Stimulated activated CD8-positive, alpha-beta memory T cell treated with anti-CD3 and anti-CD28 coated beads, Interleukin-2, amount 100 ng/mL, for 1 hour (primary cell): ENCODE results near the gene ZDHHC7.
"Not testable (repeated sequence)": the region's sequence is repeated elsewhere in the genome, so short reads cannot be mapped to it uniquely, and the experiment has no call there.

Source experiments
- DNase-seq, 2 donors: peaks; one replicate each; pipeline ENCODE4 v3.0.0-alpha.2; 2020; ENCODE audit warnings: low read depth in 2 of 2

The ZDHHC7 gene, protein sequence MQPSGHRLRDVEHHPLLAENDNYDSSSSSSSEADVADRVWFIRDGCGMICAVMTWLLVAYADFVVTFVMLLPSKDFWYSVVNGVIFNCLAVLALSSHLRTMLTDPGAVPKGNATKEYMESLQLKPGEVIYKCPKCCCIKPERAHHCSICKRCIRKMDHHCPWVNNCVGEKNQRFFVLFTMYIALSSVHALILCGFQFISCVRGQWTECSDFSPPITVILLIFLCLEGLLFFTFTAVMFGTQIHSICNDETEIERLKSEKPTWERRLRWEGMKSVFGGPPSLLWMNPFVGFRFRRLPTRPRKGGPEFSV

DNA sequence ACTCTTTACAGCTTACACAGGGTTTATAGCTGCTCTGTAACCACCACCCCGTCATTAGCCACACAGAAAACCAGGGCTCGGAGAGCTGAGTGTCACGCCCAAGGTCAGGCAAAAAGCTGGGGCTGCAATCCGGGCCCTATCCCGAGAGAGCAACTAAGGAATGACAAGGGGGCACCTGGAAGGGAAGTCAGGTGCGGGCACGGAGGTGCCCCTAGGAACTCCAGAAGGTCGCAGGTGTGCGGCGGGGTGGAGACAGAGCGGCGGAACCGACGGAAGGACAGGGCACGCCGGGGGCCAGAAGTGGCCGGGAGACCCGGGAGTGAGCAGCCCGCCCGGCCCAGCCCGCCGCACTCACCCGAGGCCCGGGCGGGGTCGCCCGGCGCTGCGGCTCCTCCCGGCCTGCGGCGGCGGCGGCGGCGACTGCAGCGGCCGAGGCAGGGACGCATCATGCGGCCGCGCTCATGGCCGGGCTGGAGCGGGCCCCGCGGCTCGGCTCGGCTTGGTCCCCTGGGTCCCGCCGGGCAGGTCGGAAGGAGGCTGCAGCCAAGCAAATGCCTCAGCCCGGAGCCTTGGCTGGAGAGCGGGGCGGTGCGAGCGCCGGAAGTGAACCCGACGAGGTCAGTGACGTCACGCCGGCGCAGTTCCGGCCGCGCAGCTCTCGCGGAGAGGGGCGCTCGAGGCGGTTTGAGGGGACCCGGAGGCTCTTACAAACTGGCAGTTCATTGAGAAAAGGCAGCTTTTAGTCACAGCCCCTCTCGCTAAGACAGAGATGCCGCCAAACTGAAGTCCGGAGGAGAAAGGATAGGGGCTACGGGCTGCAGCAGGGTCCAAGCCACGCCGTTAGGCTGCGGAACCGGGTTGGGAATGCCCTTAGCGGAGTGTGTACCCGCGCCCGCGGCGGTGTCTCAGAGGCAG, at the start of gene ZDHHC7:
ZDHHC7 (minus strand) TSS at position 605 of the 915 bp plus-strand sequence. CDS start 20,917 bp downstream, outside the sequence.
- DNase-seq: peak; percentile 79 to 81

DNA sequence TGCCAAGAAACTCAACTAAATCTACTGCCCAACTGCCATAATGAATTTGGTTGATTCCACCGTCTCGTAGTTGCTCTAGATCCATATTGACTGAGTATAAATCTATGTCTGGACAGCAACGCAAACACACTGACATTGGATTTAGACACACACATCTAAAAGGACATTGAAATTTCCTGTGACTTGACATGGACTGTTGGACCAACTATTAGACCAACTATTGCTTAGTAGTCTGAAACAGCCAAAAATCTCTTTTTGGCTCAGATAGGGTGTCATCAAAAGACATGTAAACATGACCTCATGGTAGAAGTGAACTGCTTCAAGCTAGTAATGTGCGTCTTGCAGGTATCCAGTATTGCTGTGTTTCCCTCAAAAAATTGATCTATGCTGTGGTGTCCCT, 47.6 kb upstream of the ZDHHC7 start:
- DNase-seq: no peak

DNA sequence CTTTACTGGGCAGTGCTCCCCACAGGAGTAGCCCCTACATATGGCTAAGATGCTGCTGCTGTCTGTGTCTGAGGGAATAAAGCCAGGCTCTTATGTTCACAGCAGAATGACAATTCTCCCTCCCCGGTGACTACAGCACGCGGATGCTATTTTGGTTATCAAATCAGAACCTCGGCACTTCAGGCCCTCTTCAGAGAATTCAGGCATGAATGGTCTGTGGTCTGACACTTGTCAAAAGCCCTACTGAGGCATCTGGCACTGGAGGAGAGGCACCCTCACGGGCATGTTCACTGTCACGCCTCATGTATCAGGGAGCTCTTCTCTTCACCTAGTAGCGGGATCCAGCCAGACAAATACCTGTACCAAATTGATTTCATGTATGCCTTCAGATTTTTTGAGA, 46.6 kb upstream of the ZDHHC7 start:
- no peak for DNase-seq

DNA sequence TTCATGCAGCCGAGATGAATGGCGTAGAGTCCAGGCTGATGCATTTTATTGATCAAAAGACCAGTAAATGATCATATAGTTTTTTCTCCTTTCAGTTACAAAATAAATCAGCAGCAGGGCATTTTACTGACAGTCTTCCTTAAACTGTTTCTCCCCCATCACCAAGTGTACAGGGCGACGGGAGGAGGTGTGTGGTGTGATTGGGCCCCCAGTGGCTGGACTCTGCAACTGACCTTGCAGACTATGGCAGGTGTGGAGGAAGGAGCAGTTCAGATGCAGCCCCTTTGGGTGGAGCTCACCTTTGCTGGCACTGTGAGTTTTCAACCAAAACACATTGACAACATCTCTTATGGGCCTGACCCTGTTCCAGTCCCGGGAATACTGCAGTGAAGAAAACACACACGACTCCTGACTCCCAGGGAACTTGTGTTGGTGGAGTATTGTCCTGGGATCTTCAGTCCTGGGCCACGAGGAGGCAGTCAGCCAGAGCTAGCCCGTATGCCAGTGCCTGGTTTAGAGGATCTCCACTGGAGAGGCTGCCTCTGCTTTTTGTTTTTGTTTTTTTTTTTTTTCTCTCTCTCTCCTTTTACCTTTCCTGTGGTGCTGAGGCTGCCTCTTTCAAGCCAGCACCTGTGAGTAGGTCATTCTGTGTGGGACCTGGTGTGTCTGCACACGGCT, 46.0 kb upstream of the ZDHHC7 start:
- DNase-seq: no peak

DNA sequence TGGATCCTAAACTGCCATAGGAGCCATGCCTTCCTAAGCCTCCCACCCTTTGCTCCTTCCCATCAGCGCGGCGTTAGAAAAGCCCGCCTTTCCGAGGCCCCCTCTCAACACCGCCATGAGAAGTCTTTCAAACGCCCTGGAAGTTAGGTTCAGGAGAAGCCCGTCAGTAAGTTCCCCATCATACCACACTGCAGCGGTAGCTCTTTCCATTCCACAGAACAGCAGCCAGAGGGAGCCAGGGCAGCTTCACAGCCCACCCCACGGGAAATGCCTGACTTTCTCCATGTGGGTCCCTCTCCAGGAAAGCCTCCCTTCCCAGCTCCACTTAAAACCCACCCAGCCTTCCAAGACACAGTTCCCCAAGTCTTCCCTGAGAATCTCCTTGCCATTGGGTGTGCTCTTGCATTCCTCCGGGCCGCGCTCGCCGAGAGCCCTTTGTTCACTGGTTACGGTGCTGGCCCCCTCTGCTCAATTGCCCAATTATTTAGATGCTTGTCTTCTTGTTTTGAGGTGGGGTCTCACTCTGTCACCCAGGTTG, 44.9 kb upstream of the ZDHHC7 start:
- no peak for DNase-seq

DNA sequence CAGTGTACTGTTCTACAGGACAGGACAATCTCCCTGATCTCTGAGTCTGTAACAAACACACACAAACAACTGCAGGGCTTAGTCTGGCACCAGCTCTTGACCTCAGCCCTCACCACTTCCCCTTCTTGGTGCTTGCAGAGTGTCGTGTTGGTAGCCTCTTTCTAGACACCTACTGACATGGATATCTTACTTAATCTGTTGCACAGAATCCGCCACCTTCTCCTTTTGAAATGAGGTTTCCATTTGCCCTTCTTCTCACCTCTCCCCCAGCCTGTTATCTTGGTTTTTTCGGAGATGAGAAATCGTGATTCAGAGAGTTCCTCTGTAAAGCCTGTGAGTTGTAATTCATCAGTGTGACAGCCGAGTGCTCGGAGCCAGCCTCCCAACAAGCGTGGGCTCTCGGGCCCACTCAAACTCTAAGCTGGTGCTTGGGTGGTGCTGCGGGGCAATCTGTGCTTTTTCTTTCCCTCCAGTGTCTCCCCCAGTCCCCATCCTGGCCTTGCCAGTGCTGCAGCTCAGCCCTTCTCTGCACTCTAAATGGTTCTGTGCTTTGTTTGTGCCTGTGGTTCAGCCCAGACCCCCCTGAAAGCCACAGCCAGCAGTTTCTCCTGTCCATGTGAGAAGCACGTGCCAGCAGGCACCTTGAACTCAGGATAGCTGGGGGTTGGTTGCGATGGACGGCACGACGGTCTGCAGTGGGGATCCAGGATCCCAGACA, 44.3 kb upstream of the ZDHHC7 start:
- DNase-seq: peak; percentile 44 to 45

DNA sequence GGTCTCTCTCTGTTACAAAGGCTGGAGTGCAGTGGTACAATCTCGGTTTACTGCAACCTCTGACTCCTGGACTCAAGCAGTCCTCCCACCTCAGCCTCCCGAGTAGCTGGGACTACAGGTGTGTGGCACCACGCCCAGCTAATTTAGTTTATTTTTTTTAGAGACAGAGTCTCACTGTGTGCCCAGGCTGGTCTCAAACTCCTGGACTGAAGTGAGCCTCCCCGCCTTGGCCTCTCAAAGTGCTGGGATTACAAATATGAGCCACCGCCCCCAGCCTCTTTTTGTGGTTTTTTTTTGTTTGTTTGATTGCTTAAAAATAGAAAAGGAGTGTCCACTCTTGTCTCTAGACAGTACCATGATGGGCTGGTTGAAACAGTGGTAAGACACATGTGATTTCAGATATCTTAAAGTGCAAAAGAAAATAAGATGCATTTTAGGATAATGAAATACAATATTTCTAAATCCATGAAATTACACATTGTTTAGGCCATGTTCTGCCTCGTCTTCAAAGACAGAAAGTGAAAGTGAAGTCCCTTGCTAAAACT, 43.7 kb upstream of the ZDHHC7 start:
- no peak for DNase-seq

DNA sequence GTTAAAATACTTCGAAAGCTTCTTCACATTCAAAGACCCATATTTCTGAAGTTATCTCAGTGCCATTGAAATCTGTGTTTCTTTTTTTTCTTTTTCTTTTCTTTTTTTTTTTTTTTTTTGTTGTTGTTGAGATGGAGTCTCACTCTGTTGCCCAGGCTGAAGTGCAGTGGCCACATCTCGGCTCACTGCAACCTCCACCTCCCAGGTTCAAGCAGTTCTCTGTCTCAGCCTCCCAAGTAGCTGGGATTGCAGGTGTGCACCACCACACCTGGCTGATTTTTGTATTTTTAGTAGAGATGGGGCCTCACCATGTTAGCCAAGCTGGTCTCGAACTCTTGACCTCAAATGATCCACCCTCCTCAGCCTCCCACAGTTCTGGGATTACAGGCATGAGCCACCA, 43.0 kb upstream of the ZDHHC7 start:
- not testable (repeated sequence) for DNase-seq

DNA sequence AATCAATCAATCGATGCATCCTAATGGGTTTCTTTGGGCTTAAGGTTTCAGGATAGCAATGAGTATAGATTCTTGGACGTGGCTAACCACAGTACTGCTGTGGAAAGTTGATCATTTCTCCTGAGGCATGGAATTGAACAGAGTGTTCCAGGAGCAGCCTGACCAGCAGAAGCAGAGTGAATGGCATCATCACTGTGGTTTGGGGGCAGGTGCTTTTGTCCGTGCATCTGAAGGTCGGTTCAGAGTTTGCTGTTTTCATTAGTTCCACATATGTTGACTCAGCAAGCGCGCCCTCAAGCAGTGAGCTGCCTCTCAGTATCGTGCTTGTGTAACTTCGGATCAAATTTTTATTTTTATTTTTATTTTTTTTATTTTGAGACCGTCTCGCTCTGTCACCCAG, 41.2 kb upstream of the ZDHHC7 start:
- no peak for DNase-seq

DNA sequence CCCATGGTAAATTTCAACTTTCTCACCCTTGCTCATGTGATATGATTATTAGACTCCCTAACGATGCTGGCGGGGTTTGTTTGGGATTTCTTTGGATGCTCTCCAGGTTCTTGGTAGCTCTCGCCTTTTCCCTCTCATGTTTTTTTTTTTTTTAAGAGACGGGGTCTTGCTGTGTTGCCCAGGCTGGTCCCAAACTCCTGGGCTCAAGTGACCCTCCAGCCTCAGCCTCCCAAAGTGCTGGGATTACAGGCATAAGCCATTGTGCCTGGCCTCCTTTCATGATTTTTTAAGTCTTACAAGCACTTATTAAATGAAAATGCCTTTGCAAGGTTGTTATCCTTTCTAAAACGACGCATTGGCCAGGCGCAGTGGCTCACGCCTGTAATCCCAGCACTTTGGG, 40.3 kb upstream of the ZDHHC7 start:
- DNase-seq: no peak

DNA sequence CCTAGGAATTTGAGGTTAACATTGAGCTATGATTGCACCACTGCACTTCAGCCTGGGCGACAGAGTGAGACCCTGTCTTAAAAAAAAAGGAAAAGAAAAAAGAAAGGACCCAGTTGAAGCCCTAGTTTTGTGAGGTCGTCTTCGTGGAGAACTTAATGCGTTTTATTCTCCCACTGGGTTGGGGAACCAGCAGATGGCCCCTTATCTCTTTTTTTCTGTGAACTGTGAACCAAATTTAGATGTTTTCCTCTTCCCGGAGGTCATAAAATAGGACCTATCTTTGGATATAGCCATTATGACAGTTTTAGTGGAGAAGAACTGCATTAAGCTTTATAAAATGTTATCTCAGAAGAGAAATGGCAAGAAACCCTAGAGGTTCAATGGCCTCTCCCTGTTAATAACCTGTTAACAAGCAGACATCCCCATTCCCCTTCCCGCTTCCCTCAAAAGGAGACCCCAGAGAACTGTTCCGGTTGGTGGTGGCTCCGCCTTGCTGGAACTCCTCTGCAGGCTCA, 39.8 kb upstream of the ZDHHC7 start:
- no peak for DNase-seq

DNA sequence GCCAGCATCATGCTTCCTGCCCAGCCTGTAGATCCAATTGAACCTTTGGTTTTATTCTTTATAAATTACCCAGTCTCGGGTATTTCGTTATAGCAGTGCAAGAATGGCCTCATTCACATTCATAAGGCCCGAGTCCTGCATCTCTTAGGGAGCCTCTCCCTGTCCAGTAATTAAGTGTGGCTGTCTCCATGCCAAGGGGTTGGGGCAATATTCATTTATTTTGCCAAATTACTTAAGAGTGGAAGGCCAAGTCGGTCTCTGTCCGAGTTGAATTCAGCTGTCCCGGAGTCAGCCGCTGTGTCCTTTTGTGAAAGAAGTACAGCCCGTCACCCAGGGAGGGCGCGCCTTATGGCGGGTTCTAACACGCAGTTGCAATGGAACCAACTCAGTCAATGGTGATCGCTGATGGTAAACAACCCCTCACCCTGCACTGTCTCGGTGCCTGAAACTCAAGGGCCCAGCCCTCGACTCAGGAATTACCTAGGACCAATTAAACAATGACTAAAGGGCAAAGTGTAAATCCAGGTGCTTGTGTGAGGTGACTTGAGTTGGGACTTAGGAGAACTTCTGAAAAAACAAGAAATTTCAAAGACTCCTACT, 38.5 kb upstream of the ZDHHC7 start:
- DNase-seq: no peak

DNA sequence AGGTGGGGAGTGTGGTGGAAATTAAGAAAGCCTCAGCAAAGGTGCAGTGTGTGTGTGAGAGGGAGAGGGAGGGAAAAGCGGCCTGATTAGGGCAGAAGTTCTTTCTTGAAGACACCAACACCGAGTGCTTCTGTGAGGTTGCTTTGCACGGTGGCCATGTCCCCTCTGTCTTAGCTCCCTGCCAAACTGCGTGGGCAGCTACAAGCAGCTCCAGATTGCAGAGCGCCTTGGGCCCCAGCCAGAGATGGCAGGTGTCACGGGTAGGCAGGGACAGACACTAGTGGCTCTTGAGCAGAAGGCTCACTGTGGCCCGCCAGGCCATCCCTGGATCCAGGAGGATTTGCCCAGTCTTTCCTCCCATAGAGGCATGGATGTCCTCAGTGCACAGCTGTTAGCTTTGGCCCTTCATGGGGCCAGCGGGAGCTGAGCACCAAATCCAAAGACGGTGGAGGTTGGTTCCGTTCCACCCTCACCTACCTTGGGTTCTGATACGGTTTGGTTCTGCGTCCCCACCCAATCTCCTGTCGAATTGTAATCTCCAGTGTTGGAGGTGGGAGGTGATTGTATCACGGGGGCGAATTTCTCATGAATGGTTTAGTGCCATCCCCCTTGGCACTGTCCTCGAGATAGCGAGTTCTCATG, 37.7 kb upstream of the ZDHHC7 start:
- no peak for DNase-seq

DNA sequence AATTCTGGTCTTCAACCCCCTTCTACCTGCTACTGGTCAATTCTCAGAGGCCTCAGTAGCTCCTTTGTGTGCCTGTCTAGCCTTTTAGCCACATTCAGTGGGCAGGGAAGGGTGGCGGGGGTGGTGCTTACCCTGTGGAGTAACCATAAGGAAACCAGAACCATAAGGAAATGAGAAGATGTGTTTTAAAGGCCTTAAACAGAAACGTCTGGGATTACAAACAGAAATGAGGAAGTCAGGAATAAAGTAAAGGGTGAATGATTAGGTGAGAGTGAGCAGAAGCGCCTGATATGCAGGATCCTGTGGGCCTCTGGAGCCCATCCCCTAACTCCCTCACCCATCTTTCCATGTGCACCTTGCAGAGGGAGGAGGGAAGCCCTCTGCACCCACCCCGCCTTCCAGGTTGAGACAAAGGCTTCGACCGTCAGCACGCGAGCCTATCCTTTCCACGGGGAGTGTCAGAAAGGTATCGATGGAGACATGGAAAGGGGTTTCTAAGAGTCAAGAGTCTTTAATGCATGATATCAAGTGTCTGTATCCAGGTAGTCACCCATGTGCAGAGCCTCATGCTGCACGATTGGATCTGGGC, 36.6 kb upstream of the ZDHHC7 start:
- no peak for DNase-seq

DNA sequence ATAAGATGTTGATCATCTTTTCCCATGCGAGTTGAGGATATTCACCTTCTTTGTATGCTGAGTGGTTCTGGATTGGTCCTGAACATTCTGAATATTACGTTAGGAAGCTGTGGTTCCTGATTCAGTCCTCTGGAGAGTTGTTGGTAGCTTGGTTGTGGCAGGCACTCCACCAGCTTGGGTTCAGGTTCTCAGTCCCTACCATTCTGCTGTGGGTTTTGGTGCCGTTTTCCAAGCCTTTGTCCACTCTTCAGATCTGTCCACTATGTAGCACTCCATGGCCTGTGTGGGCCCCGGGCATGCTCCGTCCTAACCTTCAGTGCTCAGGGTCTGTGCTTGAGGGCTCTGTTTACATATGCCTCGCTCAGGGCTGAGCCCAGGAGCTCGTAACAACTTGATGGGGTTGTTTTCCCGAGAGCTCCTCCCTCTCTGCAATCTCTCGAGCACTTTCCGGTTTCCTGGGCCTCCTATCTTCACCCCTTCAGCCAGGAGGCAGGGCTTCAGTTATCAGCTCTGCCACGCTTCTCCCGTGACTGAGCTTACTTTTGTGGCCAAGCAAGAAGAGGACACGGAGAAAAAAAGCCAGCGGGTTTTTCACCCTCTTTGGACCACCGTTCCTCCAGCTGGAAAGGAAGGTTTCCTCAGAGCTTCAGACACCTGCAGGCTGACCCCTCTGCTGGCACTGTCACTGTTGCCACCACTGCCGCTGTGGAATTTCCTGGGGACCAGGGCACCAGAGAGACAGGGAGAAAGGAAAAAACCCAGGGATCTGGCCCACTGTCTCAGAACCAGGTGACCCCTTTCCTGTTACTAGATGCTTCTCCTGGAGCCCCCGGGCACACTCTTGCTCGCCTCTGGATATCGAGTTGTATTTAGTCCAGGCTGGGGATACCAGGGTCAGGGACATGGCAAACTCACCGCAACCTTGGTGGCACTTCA, 35.9 kb upstream of the ZDHHC7 start:
- DNase-seq: no peak

DNA sequence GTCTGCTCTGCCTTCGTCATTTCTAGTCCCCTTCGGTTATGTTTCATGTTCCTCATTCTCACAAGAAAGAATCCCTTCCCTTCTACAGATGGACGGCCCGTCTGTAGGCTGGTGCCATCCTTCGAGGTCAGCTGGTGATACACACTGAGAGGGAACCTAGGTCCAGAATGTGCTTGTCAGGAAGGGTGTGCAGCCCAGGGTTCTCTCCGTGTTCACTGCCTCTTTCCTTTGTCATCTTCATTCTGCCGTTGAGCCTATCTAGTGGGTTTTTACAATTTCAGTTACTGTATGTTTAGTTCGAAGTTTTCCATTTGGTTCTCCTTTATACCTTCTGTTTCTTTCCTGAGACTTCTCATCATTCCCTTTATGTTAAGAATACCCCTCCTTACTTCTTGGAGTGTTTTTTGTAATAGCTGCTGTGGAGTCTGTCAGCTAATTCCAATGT, 35.2 kb upstream of the ZDHHC7 start:
- no peak for DNase-seq

DNA sequence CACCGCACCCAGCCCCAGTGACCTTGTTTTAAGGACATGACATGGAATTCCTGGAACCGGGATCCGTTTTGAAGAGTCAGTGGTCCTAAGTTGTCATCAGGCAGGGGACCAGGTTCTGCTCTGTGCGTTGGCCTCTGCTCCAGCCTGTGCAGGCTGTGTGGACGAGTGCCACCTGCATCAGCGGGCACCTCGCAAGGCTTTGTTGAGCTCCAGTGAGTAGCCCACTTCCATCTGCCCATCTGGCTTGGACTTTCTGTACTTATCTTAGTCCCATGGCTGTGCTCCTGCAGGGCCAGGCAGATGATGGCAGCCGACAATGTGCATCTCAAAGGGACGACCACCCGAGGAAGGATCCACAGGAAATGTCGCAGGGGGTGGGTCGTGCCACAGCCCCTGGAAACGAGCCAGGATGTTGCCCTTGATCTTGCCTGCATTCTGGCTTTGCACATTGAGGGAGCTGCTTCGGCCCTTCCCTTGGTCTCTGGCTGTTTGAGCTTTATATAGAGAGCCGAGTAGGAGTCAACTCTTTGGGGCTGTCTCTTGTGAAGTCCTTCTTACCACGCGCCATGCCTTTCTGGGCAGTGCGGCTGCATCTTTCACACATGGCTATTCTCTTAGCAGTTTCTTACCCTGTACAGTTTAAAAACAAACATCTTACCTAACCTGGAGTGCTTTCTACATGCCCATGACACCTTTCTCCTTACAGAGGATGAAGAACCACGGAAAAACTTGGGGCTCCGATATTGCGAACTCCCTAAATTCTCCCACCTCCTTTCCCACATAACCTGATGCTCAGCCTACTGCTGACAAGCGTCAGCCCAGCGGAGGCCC, 34.5 kb upstream of the ZDHHC7 start:
- DNase-seq: no peak

DNA sequence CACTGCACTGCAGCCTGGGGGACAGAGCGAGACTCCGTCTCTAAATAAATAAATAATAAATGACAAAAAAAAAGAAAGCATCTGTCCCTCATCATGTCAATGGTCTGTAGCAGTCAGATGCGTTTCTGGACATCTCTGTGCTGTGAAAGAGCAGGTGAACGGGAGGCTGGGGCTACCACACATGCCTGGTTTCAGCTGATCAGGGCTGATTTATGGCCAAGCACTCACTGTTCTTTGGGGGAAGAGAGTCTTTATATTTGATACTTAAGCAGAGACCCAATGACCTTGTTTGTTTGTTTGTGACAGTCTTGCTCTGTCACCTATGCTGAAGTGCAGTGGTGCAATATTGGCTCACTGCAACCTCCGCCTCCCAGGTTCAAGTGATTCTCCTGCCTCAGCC, 33.7 kb upstream of the ZDHHC7 start:
- no peak for DNase-seq
